ENCODE results near the gene DDX52. TPM values are rescaled to one million over a fixed set of nuclear protein-coding genes. Genes with fewer than 3 reads are reported as not detected.

DDX52 gene
- total and polyA plus RNA-seq, 2 of the 13 experiments (the other 11 are each of a cell fraction or from before 2014, with no cell fraction given) = 8.9 to 36.1 TPM

- ATAC-seq (peak; percentile 61), DNase-seq (ENCODE audit: low spot score) (peak; percentile 94), FAIRE-seq (no peak)
- no peaks in the 10 kb centered on the region for H3K9me3 ChIP-seq (ENCODE audit: low read length)
- POLR2A ChIA-PET = interaction anchor here (0.8 to 3.9 kb wide), 10 partner anchors 8 to 69 kb away, joined by 3 to 30 read pairs (median 11); partner anchors contain the start of gene HNF1B
- H3K27ac ChIP-seq (ENCODE audit: extremely low read length, insufficient read depth, low read length) = peak overlapping the region; percentile 97
- peak overlapping the region; percentile 5 to 58 (median 45); a peak in 4 of 6 replicates for H3K4me3 ChIP-seq (replicated peaks in 1 of 3; ENCODE audit: insufficient read depth in 1 of 3, low read depth in 2 of 3, low read length in 3 of 3)
- in situ Hi-C loops (cut with HindIII; ENCODE audit: extremely low pct_ligation_motif_present, low pct_unique_long_range_greater_than_20kb) (no loop called here), intact Hi-C loops (cut with micrococcal nuclease; ENCODE audit: unreplicated experiment) (loop anchor here (2.0 kb wide), 1 partner anchor 22 kb away; no protein-coding TSS in a partner anchor)
- no peaks in the 10 kb centered on the region for H4K20me1 ChIP-seq (ENCODE audit: insufficient read depth, low read length)
- H3K36me3 ChIP-seq (replicated peaks in 1 of 2; ENCODE audit: control insufficient read depth in 1 of 2, insufficient read depth in 2 of 2, low read length in 2 of 2) = no peaks in the 10 kb centered on the region
- H3K4me1 ChIP-seq (ENCODE audit: insufficient read depth, low read length) = peaks cover 71% of the 10 kb centered on the region
- CTCF ChIA-PET (ENCODE audit: low intra/inter-chr PET ratio, low total read pairs) = no interaction called here
- H3K27me3 ChIP-seq (ENCODE audit: control insufficient read depth in 1 of 2, insufficient read depth in 2 of 2, low read length in 2 of 2) = no peaks in the 10 kb centered on the region
- WGBS (ENCODE audit: low lambda C conversion rate) = 3% methylated on average over 5 of the region's 7 CpGs
- peak overlapping the region; percentile 84 for H3K9ac ChIP-seq (ENCODE audit: insufficient read depth, low read depth, low read length)
- H3K79me2 ChIP-seq (ENCODE audit: insufficient read depth, low read length) = no peaks in the 10 kb centered on the region
- peak overlapping the region; percentile 84 for H3K4me2 ChIP-seq (ENCODE audit: low read depth, low read length)
- BruUV-seq (replicated peaks) = TSS peak; percentile 85
- no peak overlapping the region for H2AFZ ChIP-seq (ENCODE audit: low read length)
- TF ChIP-seq MBD4 (IDR thresholded peaks at IDR 0.05; ENCODE audit: borderline replicate concordance, low read length) = no peak
- no peak for TF ChIP-seq HMGXB3 (CRISPR knock-in tag; IDR thresholded peaks at IDR 0.05; ENCODE audit: borderline replicate concordance)
- TF ChIP-seq ZNF564 (CRISPR knock-in tag; IDR thresholded peaks at IDR 0.05) = no peak
- TF ChIP-seq ZNF788 (CRISPR knock-in tag; IDR thresholded peaks at IDR 0.05; ENCODE audit: borderline replicate concordance) = peak; percentile 47; the same call in 1 of the 2 replicates
- TF ChIP-seq HNF1A (IDR thresholded peaks at IDR 0.05; ENCODE audit: low read depth) = 0 out of 2 replicates have a peak, but pooled peaks have one; percentile 26
- TF ChIP-seq HNF1A (CRISPR knock-in tag; IDR thresholded peaks at IDR 0.05; ENCODE audit: borderline replicate concordance) = no peak
- no peak for TF ChIP-seq NFRKB (IDR thresholded peaks at IDR 0.05)
- TF ChIP-seq CENPX (CRISPR knock-in tag; IDR thresholded peaks at IDR 0.05) = no peak
- TF ChIP-seq RFX5 (IDR thresholded peaks at IDR 0.05; ENCODE audit: low read depth, low read length) = peak; percentile 44; the same call in 1 of the 2 replicates
- no peak for TF ChIP-seq CSRNP2 (CRISPR knock-in tag; conservative IDR thresholded peaks at IDR 0.05; ENCODE audit: low read depth)
- TF ChIP-seq CREB1 (IDR thresholded peaks at IDR 0.05) = no peak
- peak; percentile 64 for TF ChIP-seq CREB1 (CRISPR knock-in tag; IDR thresholded peaks at IDR 0.05)
- no peak for TF ChIP-seq KLF9 (CRISPR knock-in tag; IDR thresholded peaks at IDR 0.05; ENCODE audit: low read depth)
- TF ChIP-seq GFI1 (CRISPR knock-in tag; IDR thresholded peaks at IDR 0.05; ENCODE audit: borderline replicate concordance) = peak; percentile 61; the same call in 1 of the 2 replicates
Observed at GRCh38 chr17:37676115-37676925, 33.1 kb upstream of the DDX52 start.

Data from HepG2 (cell line).